BLaER1 treated with 17β-estradiol and CSF1 and Interleukin-3, amounts not matched to agents 10 nM and 100 nM (cell line): ENCODE data around the gene TTC7B.

Experiments used
- H3K27ac ChIP-seq, 11 experiments: shearing (Covaris generic); formaldehyde crosslinking; 2 replicates each; pipeline ENCODE4 v1.8.1; 2022
- H3K27me3 ChIP-seq, 11 experiments: shearing (Covaris generic); formaldehyde crosslinking; 2 replicates each; pipeline ENCODE4 v1.8.1; 2022
- H3K36me3 ChIP-seq, 11 experiments: shearing (Covaris generic); formaldehyde crosslinking; 2 replicates each; pipeline ENCODE4 v1.8.1; 2022
- H3K4me1 ChIP-seq, 10 experiments: shearing (Covaris generic); formaldehyde crosslinking; 2 replicates each; pipeline ENCODE4 v1.8.1; 2022
- H3K4me2 ChIP-seq, 11 experiments: shearing (Covaris generic); formaldehyde crosslinking; 2 replicates each; pipeline ENCODE4 v1.8.1; 2022
- H3K4me3 ChIP-seq, 10 experiments: shearing (Covaris generic); formaldehyde crosslinking; 2 replicates each; pipeline ENCODE4 v1.8.1; 2022
- H3K9ac ChIP-seq, 11 experiments: shearing (Covaris generic); formaldehyde crosslinking; 2 replicates each; pipeline ENCODE4 v1.8.1; 2022
- H3K9me3 ChIP-seq, 11 experiments: shearing (Covaris generic); formaldehyde crosslinking; replicated peaks in 1 of 11; 2 replicates each; pipeline ENCODE4 v1.8.1; 2022
- H4K20me1 ChIP-seq, 11 experiments: shearing (Covaris generic); formaldehyde crosslinking; 2 replicates each; pipeline ENCODE4 v1.8.1; 2022
- Cebpa-rat ChIP-seq, 11 experiments: shearing (Covaris generic); IDR thresholded peaks; 2 replicates each; pipeline ENCODE4 v1.8.1; 2022

TTC7B gene

DNA sequence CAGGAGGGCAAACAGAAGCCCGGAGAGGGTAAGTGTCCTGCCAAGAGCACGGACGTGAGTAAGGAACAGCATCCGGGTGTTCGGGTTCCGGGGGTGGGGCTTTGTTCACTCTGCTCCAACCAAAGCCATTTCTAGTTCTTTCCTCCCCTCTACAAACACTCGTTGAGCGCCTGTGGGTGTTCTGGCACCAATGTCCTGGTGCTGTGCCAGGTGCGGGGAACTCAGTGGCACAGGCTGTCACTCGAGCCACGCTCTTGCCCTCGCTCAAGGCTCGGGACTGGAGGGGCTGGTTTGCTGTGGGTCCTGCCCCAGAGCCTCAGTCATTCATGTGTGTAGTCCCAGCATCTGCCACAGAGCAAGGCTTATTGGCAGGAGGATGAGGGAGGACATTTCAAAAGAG, 261.9 kb downstream of the TTC7B start:
- Histone ChIP-seq H3K4me3 (peak overlapping the region in 8 of 10 experiments; percentile 48 to 66 (median 60); a peak in 16 of 20 replicates), H3K36me3 (0 out of 22 replicates have a peak, but pooled peaks cover 0 to 4% (median 0%) of the 10 kb centered on the region in 11 experiments), H3K4me1 (peaks cover 88 to 100% (median 100%) of the 10 kb centered on the region in 10 experiments), H3K9ac (peak overlapping the region in 10 of 11 experiments; percentile 54 to 89 (median 84); a peak in 20 of 22 replicates), H4K20me1 (no peaks in the 10 kb centered on the region), H3K27me3 (no peaks in the 10 kb centered on the region), H3K4me2 (peak overlapping the region; percentile 83 to 100 (median 96)), H3K9me3 (peaks cover 0 to 9% (median 0%) of the 10 kb centered on the region in 11 experiments; a peak in 3 of 22 replicates), H3K27ac (peak overlapping the region in 10 of 11 experiments; percentile 60 to 97 (median 94); a peak in 20 of 22 replicates)
- no peak for TF ChIP-seq Cebpa-rat (IDR thresholded peaks at IDR 0.05)

DNA sequence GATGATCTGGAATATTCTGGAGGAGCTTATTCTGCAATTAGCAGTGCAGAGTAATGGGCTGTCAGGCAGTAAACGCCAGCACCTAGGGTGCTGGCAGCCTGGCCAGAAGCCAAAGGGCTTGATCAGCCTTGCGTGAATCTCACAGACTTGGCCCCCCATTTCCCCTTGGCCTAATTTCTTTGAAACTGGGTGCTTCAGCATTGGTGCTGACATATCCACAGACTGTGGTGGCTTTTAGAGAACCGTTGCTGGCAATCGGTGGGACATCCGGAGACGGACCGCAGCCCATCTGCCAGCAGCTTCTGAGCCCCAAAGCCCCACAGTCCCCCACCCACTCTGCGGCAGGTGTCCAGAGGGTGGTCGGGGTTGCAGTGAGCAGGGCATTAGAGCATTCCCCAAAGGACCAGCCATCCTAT, 262.3 kb downstream of the TTC7B start:
- Histone ChIP-seq H3K36me3 (0 out of 22 replicates have a peak, but pooled peaks cover 0 to 4% (median 0%) of the 10 kb centered on the region in 11 experiments), H3K27me3 (no peaks in the 10 kb centered on the region), H3K9me3 (peaks cover 0 to 9% (median 0%) of the 10 kb centered on the region in 11 experiments; a peak in 3 of 22 replicates), H3K4me1 (peaks cover 84 to 100% (median 100%) of the 10 kb centered on the region in 10 experiments), H4K20me1 (no peaks in the 10 kb centered on the region), H3K4me3 (peak overlapping the region in 8 of 10 experiments; percentile 48 to 66 (median 60); a peak in 15 of 20 replicates), H3K27ac (peak overlapping the region in 10 of 11 experiments; percentile 60 to 97 (median 94); a peak in 21 of 22 replicates), H3K9ac (peak overlapping the region in 9 of 11 experiments; percentile 62 to 89 (median 85); a peak in 19 of 22 replicates), H3K4me2 (peak overlapping the region; percentile 83 to 100 (median 96))
- peak in 2 of 11 experiments; percentile 50 to 74; a peak in 3 of 22 replicates for TF ChIP-seq Cebpa-rat (IDR thresholded peaks at IDR 0.05)

DNA sequence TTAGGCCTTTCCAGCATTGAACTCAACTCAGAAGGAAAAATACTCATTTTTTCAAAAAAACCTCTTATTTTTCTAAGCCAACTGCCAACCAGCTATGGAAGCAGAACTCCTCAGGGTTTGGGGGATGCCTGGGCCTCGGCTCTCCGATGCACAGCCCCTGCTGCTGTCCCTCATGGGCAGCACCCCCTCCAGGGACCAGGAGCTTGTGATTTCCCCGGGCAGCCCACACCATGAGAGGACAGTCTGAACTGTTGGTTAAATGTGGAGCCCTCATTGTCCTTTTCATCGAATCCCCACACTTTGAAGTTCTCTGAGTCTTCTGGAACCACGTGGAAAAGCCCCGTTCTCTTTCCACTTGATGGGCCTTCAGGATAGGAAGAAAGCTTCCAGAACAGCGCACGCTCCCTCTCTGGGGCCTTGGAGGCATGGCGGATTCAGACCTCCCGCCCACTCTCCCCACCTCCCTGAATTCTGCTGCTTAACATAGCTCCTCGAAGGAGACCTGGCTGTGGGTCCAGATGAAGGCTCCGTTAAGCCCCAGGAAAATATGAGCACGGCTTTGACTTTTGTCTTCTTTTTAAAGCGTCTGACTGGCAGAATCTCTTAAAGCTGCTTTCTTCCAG, 262.8 kb downstream of the TTC7B start:
- Histone ChIP-seq H3K4me3 (peak overlapping the region in 7 of 10 experiments; percentile 57 to 66 (median 60); a peak in 9 of 20 replicates), H4K20me1 (no peaks in the 10 kb centered on the region), H3K4me2 (peak overlapping the region; percentile 83 to 100 (median 96)), H3K9ac (peak overlapping the region in 10 of 11 experiments; percentile 23 to 89 (median 84); a peak in 19 of 22 replicates), H3K4me1 (peaks cover 79 to 100% (median 98%) of the 10 kb centered on the region in 10 experiments), H3K27ac (peak overlapping the region in 10 of 11 experiments; percentile 60 to 97 (median 94); a peak in 21 of 22 replicates), H3K27me3 (no peaks in the 10 kb centered on the region), H3K9me3 (peaks cover 0 to 9% (median 0%) of the 10 kb centered on the region in 11 experiments; a peak in 3 of 22 replicates), H3K36me3 (0 out of 22 replicates have a peak, but pooled peaks cover 0 to 4% (median 0%) of the 10 kb centered on the region in 11 experiments)
- no peak for TF ChIP-seq Cebpa-rat (IDR thresholded peaks at IDR 0.05)

DNA sequence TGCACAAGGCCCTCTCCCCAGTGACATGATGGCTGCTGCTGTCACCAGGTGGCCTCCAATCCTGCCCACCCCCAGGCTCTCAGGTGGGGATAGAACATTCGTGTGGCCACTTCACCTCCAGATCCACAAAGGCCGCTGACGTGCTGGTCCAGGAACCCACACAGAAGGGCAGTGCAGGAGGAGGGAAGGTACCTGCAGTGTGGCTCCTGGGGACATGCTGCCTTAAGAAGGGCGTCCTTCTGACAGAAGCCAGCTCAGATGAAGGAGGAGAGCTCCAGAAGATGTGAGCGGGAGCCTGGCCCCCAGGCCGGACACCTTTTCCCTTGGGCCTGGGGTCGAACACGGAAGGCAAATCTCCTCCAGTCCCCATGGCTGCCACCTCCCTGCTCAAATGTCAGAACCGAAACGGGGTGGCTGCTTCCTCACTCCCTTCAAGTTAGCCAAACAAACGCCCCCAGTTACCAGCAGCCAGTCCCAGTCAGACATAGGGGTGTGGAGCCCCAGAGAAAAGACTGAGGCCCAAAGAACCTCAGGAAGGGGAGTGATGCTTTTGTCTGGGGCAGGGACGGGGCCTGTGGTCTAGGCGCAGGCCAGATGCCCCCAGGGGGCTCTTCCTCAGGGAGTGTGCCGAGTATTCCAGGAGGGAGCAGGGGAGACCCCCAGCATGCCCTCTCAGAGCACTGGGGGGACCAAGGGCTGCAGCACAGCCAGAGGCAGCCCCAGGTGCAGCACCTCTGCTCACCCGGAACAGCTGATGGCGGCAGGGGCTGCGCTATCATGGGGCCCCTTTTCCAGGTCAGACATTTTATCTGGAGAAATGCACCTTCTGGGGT, 263.5 kb downstream of the TTC7B start:
- peak overlapping the region; percentile 1 to 97 (median 94); a peak in 20 of 22 replicates for H3K27ac ChIP-seq
- TF ChIP-seq Cebpa-rat (IDR thresholded peaks at IDR 0.05): no peak
- peaks cover 72 to 100% (median 98%) of the 10 kb centered on the region in 10 experiments for H3K4me1 ChIP-seq
- no peaks in the 10 kb centered on the region for H3K36me3 ChIP-seq
- no peaks in the 10 kb centered on the region for H3K27me3 ChIP-seq
- peak overlapping the region; percentile 9 to 89 (median 82); a peak in 20 of 22 replicates for H3K9ac ChIP-seq
- peak overlapping the region in 5 of 10 experiments; percentile 1 to 37 (median 18); a peak in 4 of 20 replicates for H3K4me3 ChIP-seq
- H4K20me1 ChIP-seq: no peaks in the 10 kb centered on the region
- peak overlapping the region; percentile 83 to 100 (median 96) for H3K4me2 ChIP-seq
- H3K9me3 ChIP-seq: peaks cover 0 to 9% (median 0%) of the 10 kb centered on the region in 11 experiments; a peak in 3 of 22 replicates

DNA sequence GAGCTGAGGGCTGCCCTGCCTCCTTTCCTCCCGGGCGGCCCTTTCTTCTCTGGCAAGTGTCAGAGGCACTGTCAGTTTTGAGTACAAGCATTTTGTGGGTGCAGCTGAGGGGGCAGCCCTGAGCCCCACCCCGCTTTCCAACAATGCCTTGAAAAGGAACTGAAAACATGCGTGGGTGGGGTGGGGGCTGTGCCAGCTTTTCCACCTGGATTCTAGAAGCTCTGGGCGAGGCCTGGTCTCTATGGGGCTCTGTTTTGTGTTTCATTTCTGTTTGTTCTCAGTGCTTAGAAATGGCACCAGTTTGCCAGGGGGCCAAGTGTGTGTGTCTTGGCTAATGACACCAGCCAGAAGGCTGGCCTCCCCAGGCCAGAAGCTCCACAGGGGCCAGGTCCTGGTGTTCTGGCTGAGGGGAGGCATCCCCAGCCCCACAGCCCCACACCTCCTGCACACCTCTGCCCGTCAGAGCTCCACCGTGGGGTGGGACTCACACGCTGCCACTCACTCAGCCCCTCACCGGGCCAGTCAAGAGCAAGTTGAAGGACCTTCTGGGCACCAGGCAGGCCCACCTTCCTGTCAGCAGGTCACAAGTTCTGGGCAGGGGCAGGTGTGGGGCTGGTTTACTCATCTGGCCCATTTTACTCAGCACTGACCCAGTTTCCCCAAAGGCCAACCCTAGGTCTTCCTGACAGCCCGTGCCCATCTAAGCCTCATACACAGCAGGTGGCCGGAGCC, 264.3 kb downstream of the TTC7B start:
- peaks cover 0 to 9% (median 0%) of the 10 kb centered on the region in 11 experiments; a peak in 3 of 22 replicates for H3K9me3 ChIP-seq
- no peaks in the 10 kb centered on the region for H3K27me3 ChIP-seq
- H4K20me1 ChIP-seq: no peaks in the 10 kb centered on the region
- H3K4me2 ChIP-seq: peak overlapping the region; percentile 83 to 100 (median 96)
- TF ChIP-seq Cebpa-rat (IDR thresholded peaks at IDR 0.05): no peak
- H3K36me3 ChIP-seq: no peaks in the 10 kb centered on the region
- H3K9ac ChIP-seq: peak overlapping the region in 10 of 11 experiments; percentile 9 to 89 (median 84); a peak in 19 of 22 replicates
- peaks cover 68 to 100% (median 97%) of the 10 kb centered on the region in 10 experiments for H3K4me1 ChIP-seq
- peak overlapping the region in 10 of 11 experiments; percentile 3 to 97 (median 94); a peak in 19 of 22 replicates for H3K27ac ChIP-seq
- H3K4me3 ChIP-seq: peak overlapping the region in 5 of 10 experiments; percentile 1 to 37 (median 10); a peak in 5 of 20 replicates

DNA sequence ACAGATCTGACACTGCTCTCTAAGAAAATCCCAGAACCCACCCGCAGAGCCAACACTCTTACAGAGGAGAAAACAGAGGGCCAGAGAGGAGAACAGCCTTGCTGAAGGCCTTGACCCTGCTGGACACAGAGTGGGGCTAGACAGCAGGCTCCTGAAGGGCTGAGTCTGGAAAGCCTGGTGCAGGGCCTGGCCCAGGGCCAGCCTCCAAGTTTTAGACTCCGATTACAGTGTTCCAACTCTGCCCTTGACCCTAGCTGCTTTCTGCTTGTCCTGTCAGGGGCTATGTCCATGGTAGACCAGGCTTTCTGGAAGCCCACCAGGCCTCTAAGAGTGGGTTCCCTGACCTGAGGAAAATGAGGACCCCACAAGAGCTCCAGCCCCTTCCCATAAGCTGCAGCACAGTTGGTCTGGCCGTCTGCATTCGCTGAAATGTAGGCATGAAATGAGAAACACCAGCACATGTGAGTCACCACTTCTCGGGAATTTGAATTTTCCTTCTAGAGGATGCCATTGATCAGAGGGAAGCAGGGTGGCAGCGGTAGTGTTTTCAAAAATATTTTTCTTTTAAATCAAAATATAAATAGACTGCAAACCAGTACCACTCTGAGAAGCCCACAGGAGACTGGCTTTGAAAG, 265.0 kb downstream of the TTC7B start:
- H3K4me3 ChIP-seq: peak overlapping the region in 3 of 10 experiments; percentile 1 to 30 (median 8); a peak in 4 of 20 replicates
- H3K4me2 ChIP-seq: peak overlapping the region; percentile 83 to 100 (median 96)
- peak overlapping the region in 8 of 11 experiments; percentile 19 to 89 (median 86); a peak in 14 of 22 replicates for H3K9ac ChIP-seq
- no peaks in the 10 kb centered on the region for H3K27me3 ChIP-seq
- no peaks in the 10 kb centered on the region for H4K20me1 ChIP-seq
- H3K9me3 ChIP-seq: peaks cover 0 to 9% (median 0%) of the 10 kb centered on the region in 11 experiments; a peak in 3 of 22 replicates
- TF ChIP-seq Cebpa-rat (IDR thresholded peaks at IDR 0.05): no peak
- peaks cover 68 to 100% (median 97%) of the 10 kb centered on the region in 10 experiments for H3K4me1 ChIP-seq
- no peaks in the 10 kb centered on the region for H3K36me3 ChIP-seq
- H3K27ac ChIP-seq: peak overlapping the region in 9 of 11 experiments; percentile 21 to 97 (median 94); a peak in 17 of 22 replicates
